COLO668 (cell line): ENCODE results near the gene ZNF71.

Source experiments
- DNase-seq: peaks from one replicate; lab custom pipeline; 2025; ENCODE audit not compliant: unreplicated experiment; lab: John Stamatoyannopoulos, UW

Gene ZNF71

DNA sequence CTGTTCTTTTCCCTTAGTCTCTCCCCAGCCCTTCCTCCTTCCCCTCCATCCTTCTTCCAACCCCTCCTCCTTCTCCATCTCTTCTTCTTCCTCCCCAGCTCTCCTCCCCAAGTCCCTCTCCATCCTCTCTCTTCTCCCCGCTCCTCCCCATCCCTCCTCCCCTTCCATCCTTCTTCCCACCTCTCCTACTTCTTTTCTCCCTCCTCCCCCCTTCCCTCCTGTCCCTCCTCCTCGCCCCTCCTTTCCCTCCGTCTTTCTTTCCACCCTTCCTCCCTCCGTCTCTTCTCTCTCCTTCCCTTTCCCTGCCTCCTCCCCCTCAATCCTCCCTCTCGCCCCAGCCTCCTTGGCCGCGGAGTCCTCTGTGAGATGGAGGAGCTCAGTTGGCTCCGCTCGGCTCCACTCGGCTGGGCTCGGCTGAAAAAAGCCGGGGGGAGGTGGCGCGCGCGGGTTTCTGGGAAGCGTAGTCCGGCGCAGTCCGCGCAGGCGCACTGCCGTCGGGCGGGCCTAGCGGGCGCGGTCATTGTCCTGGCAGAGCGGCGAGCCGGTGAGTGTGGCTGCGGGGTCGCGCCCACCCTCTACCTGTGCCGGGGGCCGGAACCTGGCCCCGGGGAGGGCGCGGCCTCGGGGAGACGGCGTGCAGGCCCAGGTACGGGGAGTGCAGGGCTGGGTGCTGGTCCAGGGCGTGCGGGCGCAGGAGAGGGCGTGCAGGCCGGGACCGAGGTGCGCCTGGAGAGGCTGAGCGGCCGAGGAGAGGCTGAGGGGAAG is at the start of gene ZNF71:
Gene ZNF71 (plus strand): TSS at position 520 of the 765 bp plus-strand sequence. CDS start 6,257 bp downstream, outside the sequence.
- DNase-seq, result peak; percentile 81

- no peak for DNase-seq
Measured at GRCh38 chr19:56547535-56547934, 47.6 kb upstream of the ZNF71 start.

DNA sequence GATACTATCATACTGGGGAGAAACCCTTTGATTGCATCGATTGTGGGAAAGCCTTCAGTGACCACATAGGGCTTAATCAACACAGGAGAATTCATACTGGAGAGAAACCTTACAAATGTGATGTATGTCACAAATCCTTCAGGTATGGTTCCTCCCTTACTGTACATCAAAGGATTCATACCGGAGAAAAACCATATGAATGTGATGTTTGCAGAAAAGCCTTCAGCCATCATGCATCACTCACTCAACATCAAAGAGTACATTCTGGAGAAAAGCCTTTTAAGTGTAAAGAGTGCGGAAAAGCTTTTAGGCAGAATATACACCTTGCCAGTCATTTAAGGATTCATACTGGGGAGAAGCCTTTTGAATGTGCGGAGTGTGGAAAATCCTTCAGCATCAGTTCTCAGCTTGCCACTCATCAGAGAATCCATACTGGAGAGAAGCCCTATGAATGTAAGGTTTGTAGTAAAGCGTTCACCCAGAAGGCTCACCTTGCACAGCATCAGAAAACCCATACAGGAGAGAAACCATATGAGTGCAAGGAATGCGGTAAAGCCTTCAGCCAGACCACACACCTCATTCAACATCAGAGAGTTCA is 40.7 kb upstream of the ZNF71 start:
- no peak for DNase-seq

DNA sequence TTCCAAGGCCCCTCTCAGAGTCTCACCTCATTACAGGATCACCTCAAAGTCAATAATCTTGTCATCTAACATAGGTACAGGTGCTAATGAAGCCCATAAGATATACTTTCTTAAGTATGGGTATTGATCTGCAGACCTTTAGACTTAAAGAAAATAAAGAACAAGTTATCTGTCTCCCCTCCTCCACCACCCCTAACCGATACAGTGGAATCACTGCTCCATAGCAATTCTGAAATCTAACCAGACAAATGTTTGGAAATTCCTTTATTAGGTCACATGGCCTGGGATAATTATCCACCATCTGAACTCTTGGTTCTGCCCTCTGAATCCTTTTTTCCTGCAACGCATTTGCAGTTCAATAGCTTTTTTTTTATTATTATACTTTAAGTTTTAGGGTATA is 32.3 kb upstream of the ZNF71 start:
- no peak for DNase-seq

- DNase-seq, result peak; percentile 30
Measured at GRCh38 chr19:56566904-56567273, 28.2 kb upstream of the ZNF71 start.

- DNase-seq, result peak; percentile 87
Measured at GRCh38 chr19:56567274-56568120, 27.6 kb upstream of the ZNF71 start, which contains the start of gene ZNF470. ZNF470 (plus strand) TSS chr19:56567468; CDS start chr19:56570312, 2,844 bp downstream.

- DNase-seq, result no peak
Measured at GRCh38 chr19:56572589-56572988, 22.5 kb upstream of the ZNF71 start.

- no peak for DNase-seq
Measured at GRCh38 chr19:56573914-56574313, 21.2 kb upstream of the ZNF71 start.

GRCh38 chr19:56577719-56578602 is 17.1 kb upstream of the ZNF71 start:
- DNase-seq, result no peak

DNA sequence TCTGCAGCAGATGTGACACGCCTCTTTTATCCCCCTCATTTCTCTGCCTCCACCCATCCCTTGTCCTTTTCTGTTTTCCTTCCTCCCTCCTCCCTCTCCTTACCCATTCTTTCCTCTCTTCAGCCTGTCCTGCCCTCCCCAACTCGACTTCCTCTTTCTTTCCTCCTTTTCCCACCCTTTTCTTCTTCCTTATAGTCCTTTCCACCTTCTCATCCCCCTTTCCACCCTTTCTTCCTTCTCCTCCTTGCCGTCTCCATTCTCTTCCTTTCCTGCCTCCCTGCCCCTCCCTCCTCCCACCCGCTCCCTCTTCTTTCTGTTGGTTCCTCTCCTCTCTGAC is 688 bp upstream of the ZNF71 start:
- no peak for DNase-seq

- no peak for DNase-seq
Measured at GRCh38 chr19:56595548-56595899, 422 bp downstream of the ZNF71 start.

- DNase-seq, result no peak
Measured at GRCh38 chr19:56596676-56597075, 1.6 kb downstream of the ZNF71 start.

- DNase-seq, result no peak
Measured at GRCh38 chr19:56597696-56598095, 2.6 kb downstream of the ZNF71 start.

- no peak for DNase-seq
Measured at GRCh38 chr19:56601375-56601774, 6.3 kb downstream of the ZNF71 start.

DNA sequence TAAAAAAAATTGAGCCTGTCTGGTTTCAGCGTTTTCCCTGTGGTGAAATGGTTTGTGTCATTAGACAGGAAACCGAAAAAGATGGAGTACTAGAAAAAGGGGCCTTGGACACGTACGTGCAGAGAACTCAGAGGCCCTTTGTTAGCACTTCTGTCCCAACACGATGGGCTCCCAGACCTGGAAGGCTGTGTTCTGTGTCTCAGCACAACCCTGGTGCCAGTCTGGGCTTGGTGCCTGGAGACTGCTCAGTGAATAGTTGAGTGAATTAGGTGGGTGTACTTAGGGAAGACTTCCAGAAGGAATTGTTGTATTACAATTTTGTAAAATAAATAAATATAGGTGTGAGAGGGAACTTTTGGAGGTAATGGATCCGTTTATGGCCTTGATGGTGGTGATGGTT is 8.7 kb downstream of the ZNF71 start:
- DNase-seq, result no peak

DNA sequence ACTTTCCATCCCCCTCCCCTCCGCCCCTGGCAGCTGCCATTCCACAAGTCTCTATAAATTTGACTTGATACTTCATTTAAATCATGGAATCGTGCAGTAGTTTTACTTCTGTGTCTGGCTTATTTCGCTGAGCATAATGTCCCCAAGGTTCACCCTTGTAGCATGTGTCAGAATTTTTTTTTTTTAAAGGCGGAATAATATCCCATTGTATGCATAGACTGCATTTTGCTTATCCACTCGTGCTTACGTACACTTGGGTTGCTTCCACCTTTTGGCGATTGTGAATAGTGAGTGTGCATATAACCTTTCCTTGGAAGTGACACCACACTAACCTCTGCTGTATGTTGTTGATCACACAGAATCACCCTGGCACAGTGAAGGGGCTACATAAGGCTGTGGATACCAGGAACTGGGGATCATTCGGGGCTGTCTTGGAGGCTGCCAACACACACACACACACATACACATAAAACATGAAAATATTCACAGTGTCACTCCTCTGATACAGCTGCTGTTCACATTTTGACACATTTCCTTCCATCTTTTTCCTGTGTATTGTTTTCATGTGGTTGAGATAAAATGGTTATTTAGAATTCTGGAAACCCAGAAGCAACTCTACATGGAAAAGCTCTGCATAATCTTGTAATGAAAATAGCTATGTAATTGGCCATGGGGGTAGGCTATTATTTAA is 13.3 kb downstream of the ZNF71 start:
- DNase-seq, result no peak

GRCh38 chr19:56611288-56611687 is 16.2 kb downstream of the ZNF71 start:
- no peak for DNase-seq

DNA sequence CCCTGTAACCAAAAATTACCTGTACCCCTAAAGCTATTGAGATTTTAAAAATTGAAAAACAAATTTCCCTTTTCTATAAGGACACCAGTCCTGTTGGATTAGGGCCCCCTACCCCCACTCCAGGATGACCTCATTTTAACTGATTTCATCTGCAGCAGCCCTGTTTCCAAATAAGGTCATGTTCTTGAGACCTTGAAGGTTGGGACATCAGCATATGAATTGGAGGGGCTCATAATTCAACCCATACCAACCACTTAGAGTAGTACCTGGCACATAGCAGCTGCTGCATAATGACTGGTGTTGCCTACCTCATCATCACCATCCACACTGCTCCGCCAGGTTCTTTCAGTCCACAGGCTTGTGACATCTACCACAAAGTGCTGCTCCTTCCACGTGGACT is 17.6 kb downstream of the ZNF71 start:
- no peak for DNase-seq

DNA sequence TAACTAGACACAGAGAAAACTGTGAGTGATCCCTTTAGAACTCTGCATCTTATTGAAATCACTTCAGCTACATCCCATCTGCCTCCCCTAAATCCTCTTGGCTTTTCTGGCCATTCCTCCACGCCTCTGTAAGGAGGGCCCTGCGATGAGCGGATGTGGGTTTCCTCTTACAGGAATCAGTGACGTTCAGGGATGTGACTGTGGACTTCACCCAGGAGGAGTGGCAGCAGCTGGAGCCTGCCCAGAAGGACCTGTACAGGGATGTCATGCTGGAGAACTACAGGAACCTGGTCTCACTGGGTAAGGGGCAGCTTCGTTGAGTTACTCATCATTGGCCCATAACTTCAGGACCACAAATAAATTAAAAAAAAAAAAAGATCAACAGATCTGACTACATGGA is 18.5 kb downstream of the ZNF71 start:
- no peak for DNase-seq

- DNase-seq, result peak; percentile 0
Measured at GRCh38 chr19:56617531-56617930, 22.4 kb downstream of the ZNF71 start.
